ENCODE data around the gene ATP13A4.

Gene ATP13A4

GRCh38 chr3:193470710-193471109, 84.0 kb downstream of the ATP13A4 start:
- in situ Hi-C loops (cut with HindIII; ENCODE audit: low pct_unique_long_range_greater_than_20kb, low sequenced_read_pairs) = no loop called here
- no peak for TF ChIP-seq JUND (IDR thresholded peaks at IDR 0.05; ENCODE audit: low read depth)
- no peak for DNase-seq (ENCODE audit: low read depth in 1 of 2, low spot score in 1 of 2)

GRCh38 chr3:193465992-193466608, 88.6 kb downstream of the ATP13A4 start:
- in situ Hi-C loops (cut with HindIII; ENCODE audit: low pct_unique_long_range_greater_than_20kb, low sequenced_read_pairs) = no loop called here
- TF ChIP-seq JUND (IDR thresholded peaks at IDR 0.05; ENCODE audit: low read depth) = no peak
- no peak for DNase-seq (ENCODE audit: low read depth in 1 of 2, low spot score in 1 of 2)

- TF ChIP-seq JUND (IDR thresholded peaks at IDR 0.05; ENCODE audit: low read depth) = no peak
- DNase-seq (ENCODE audit: low read depth in 1 of 2, low spot score in 1 of 2) = no peak
- in situ Hi-C loops (cut with HindIII; ENCODE audit: low pct_unique_long_range_greater_than_20kb, low sequenced_read_pairs) = no loop called here
Measured at GRCh38 chr3:193464889-193465288, 89.8 kb downstream of the ATP13A4 start.

- in situ Hi-C loops (cut with HindIII; ENCODE audit: low pct_unique_long_range_greater_than_20kb, low sequenced_read_pairs) = no loop called here
- DNase-seq (ENCODE audit: low read depth in 1 of 2, low spot score in 1 of 2) = no peak
- no peak for TF ChIP-seq JUND (IDR thresholded peaks at IDR 0.05; ENCODE audit: low read depth)
Measured at GRCh38 chr3:193457526-193457925, 97.2 kb downstream of the ATP13A4 start.

- TF ChIP-seq JUND (IDR thresholded peaks at IDR 0.05; ENCODE audit: low read depth) = no peak
- in situ Hi-C loops (cut with HindIII; ENCODE audit: low pct_unique_long_range_greater_than_20kb, low sequenced_read_pairs) = no loop called here
- DNase-seq (ENCODE audit: low read depth in 1 of 2, low spot score in 1 of 2) = peak; percentile 40 to 61
Measured at GRCh38 chr3:193452338-193452737, 102.4 kb downstream of the ATP13A4 start.

- in situ Hi-C loops (cut with HindIII; ENCODE audit: low pct_unique_long_range_greater_than_20kb, low sequenced_read_pairs) = no loop called here
- no peak for DNase-seq (ENCODE audit: low read depth in 1 of 2, low spot score in 1 of 2)
- TF ChIP-seq JUND (IDR thresholded peaks at IDR 0.05; ENCODE audit: low read depth) = no peak
Measured at GRCh38 chr3:193451902-193452301, 102.8 kb downstream of the ATP13A4 start.

GRCh38 chr3:193446965-193447602, 107.6 kb downstream of the ATP13A4 start:
- in situ Hi-C loops (cut with HindIII; ENCODE audit: low pct_unique_long_range_greater_than_20kb, low sequenced_read_pairs) = no loop called here
- no peak for TF ChIP-seq JUND (IDR thresholded peaks at IDR 0.05; ENCODE audit: low read depth)

GRCh38 chr3:193439423-193439822, 115.3 kb downstream of the ATP13A4 start:
- in situ Hi-C loops (cut with HindIII; ENCODE audit: low pct_unique_long_range_greater_than_20kb, low sequenced_read_pairs) = no loop called here
- no peak for TF ChIP-seq JUND (IDR thresholded peaks at IDR 0.05; ENCODE audit: low read depth)
- no peak for DNase-seq (ENCODE audit: low read depth in 1 of 2, low spot score in 1 of 2)

More at GRCh38 chr3:193446965-193447602, 107.6 kb downstream of the ATP13A4 start:
- DNase-seq (ENCODE audit: low read depth in 1 of 2, low spot score in 1 of 2) = no peak

- DNase-seq (ENCODE audit: low read depth in 1 of 2, low spot score in 1 of 2) = peak in 1 of 2 experiments; percentile 50
- in situ Hi-C loops (cut with HindIII; ENCODE audit: low pct_unique_long_range_greater_than_20kb, low sequenced_read_pairs) = no loop called here
- TF ChIP-seq JUND (IDR thresholded peaks at IDR 0.05; ENCODE audit: low read depth) = no peak
Measured at GRCh38 chr3:193418576-193419373, 135.9 kb downstream of the ATP13A4 start.

GRCh38 chr3:193416629-193417028, 138.1 kb downstream of the ATP13A4 start:
- DNase-seq (ENCODE audit: low read depth in 1 of 2, low spot score in 1 of 2) = no peak
- no peak for TF ChIP-seq JUND (IDR thresholded peaks at IDR 0.05; ENCODE audit: low read depth)
- in situ Hi-C loops (cut with HindIII; ENCODE audit: low pct_unique_long_range_greater_than_20kb, low sequenced_read_pairs) = no loop called here

- TF ChIP-seq JUND (IDR thresholded peaks at IDR 0.05; ENCODE audit: low read depth) = no peak
- DNase-seq (ENCODE audit: low read depth in 1 of 2, low spot score in 1 of 2) = no peak
- in situ Hi-C loops (cut with HindIII; ENCODE audit: low pct_unique_long_range_greater_than_20kb, low sequenced_read_pairs) = no loop called here
Measured at GRCh38 chr3:193407688-193408087, 147.0 kb downstream of the ATP13A4 start.

GRCh38 chr3:193407112-193407511, 147.6 kb downstream of the ATP13A4 start:
- no peak for DNase-seq (ENCODE audit: low read depth in 1 of 2, low spot score in 1 of 2)
- no peak for TF ChIP-seq JUND (IDR thresholded peaks at IDR 0.05; ENCODE audit: low read depth)
- in situ Hi-C loops (cut with HindIII; ENCODE audit: low pct_unique_long_range_greater_than_20kb, low sequenced_read_pairs) = no loop called here

- TF ChIP-seq JUND (IDR thresholded peaks at IDR 0.05; ENCODE audit: low read depth) = no peak
- in situ Hi-C loops (cut with HindIII; ENCODE audit: low pct_unique_long_range_greater_than_20kb, low sequenced_read_pairs) = no loop called here
- DNase-seq (ENCODE audit: low read depth in 1 of 2, low spot score in 1 of 2) = no peak
Measured at GRCh38 chr3:193403307-193403706, 151.4 kb downstream of the ATP13A4 start.

All from T47D (cell line).